ENCODE data around the gene ZNF574. TPM values are rescaled to one million over a fixed set of nuclear protein-coding genes. Genes with fewer than 3 reads are reported as not detected.

The ZNF574 gene
- total and polyA plus RNA-seq, 2 donors from 2014 or later, result 7.2 to 12.7 TPM

- intact Hi-C loops (cut with DNase I), result no loop called here
- TF ChIP-seq CTCF (IDR thresholded peaks at IDR 0.05; ENCODE audit: borderline replicate concordance, extremely low read depth, insufficient read depth), result no peak
- Histone ChIP-seq H3K36me3 (ENCODE audit: control insufficient read depth in 2 of 3, insufficient read depth in 3 of 3, low read length in 3 of 3) (peaks cover 2 to 23% (median 14%) of the 10 kb centered on the region in 3 donors), H3K9me3 (ENCODE audit: control insufficient read depth in 2 of 3, insufficient read depth in 1 of 3, low read length in 3 of 3) (no peaks in the 10 kb centered on the region), H3K4me1 (ENCODE audit: control insufficient read depth in 2 of 3, insufficient read depth in 2 of 3, low read depth in 1 of 3, low read length in 3 of 3) (peaks cover 0 to 12% (median 0%) of the 10 kb centered on the region in 3 donors), H3K9ac (ENCODE audit: low read length in 3 of 3) (no peak overlapping the region), H3K27me3 (ENCODE audit: control insufficient read depth, insufficient read depth, low read length) (no peaks in the 10 kb centered on the region), H3K27ac (ENCODE audit: low read depth in 2 of 2, low read length in 2 of 2) (no peak overlapping the region), H3K4me3 (ENCODE audit: low read length in 3 of 3) (no peak overlapping the region)
- DNase-seq, result no peak
- FAIRE-seq, result no peak
Observed at GRCh38 chr19:42080764-42081375, 4.9 kb downstream of the ZNF574 start.

GRCh38 chr19:42081584-42082203, 5.7 kb downstream of the ZNF574 start:
- FAIRE-seq (no peak), DNase-seq (peak in 1 of 5 donors; percentile 34)
- no peaks in the 10 kb centered on the region for H3K9me3 ChIP-seq (ENCODE audit: control insufficient read depth in 2 of 3, insufficient read depth in 1 of 3, low read length in 3 of 3)
- H3K9ac ChIP-seq (ENCODE audit: low read length in 3 of 3), result no peak overlapping the region
- H3K4me1 ChIP-seq (ENCODE audit: control insufficient read depth in 2 of 3, insufficient read depth in 2 of 3, low read depth in 1 of 3, low read length in 3 of 3), result peaks cover 0 to 12% (median 0%) of the 10 kb centered on the region in 3 donors
- no peaks in the 10 kb centered on the region for H3K27me3 ChIP-seq (ENCODE audit: control insufficient read depth, insufficient read depth, low read length)
- no peak overlapping the region for H3K4me3 ChIP-seq (ENCODE audit: low read length in 3 of 3)
- peak; percentile 29 for TF ChIP-seq CTCF (IDR thresholded peaks at IDR 0.05; ENCODE audit: borderline replicate concordance, extremely low read depth, insufficient read depth)
- peaks cover 2 to 23% (median 14%) of the 10 kb centered on the region in 3 donors for H3K36me3 ChIP-seq (ENCODE audit: control insufficient read depth in 2 of 3, insufficient read depth in 3 of 3, low read length in 3 of 3)
- no peak overlapping the region for H3K27ac ChIP-seq (ENCODE audit: low read depth in 2 of 2, low read length in 2 of 2)
- intact Hi-C loops (cut with DNase I), result no loop called here

GRCh38 chr19:42083537-42083936, 7.6 kb downstream of the ZNF574 start:
- Histone ChIP-seq H3K27ac (ENCODE audit: low read depth in 2 of 2, low read length in 2 of 2) (no peak overlapping the region), H3K36me3 (ENCODE audit: control insufficient read depth in 2 of 3, insufficient read depth in 3 of 3, low read length in 3 of 3) (peaks cover 2 to 23% (median 11%) of the 10 kb centered on the region in 3 donors), H3K4me1 (ENCODE audit: control insufficient read depth in 2 of 3, insufficient read depth in 2 of 3, low read depth in 1 of 3, low read length in 3 of 3) (no peaks in the 10 kb centered on the region), H3K4me3 (ENCODE audit: low read length in 3 of 3) (no peak overlapping the region), H3K27me3 (ENCODE audit: control insufficient read depth, insufficient read depth, low read length) (no peaks in the 10 kb centered on the region), H3K9ac (ENCODE audit: low read length in 3 of 3) (no peak overlapping the region), H3K9me3 (ENCODE audit: control insufficient read depth in 2 of 3, insufficient read depth in 1 of 3, low read length in 3 of 3) (no peaks in the 10 kb centered on the region)
- DNase-seq, result no peak
- intact Hi-C loops (cut with DNase I), result no loop called here
- no peak for FAIRE-seq
- TF ChIP-seq CTCF (IDR thresholded peaks at IDR 0.05; ENCODE audit: borderline replicate concordance, extremely low read depth, insufficient read depth), result no peak
